GM19351 (cell line): Measurements from ENCODE around the gene MAPK11.

Experiments used
- ATAC-seq: cut with Tn5 transposase; IDR thresholded peaks from one replicate; pipeline ENCODE4 v1.9.1; 2021; ENCODE audit warnings: mild to moderate bottlenecking, moderate library complexity; ENCODE audit not compliant: unreplicated experiment

Gene MAPK11

GRCh38 chr22:50227579-50228215, 42.5 kb downstream of the MAPK11 start:
- ATAC-seq: no peak

- no peak for ATAC-seq
Measured at GRCh38 chr22:50226875-50227165, 43.4 kb downstream of the MAPK11 start.

- ATAC-seq: no peak
Measured at GRCh38 chr22:50226063-50226874, 43.9 kb downstream of the MAPK11 start.

- ATAC-seq: no peak
Measured at GRCh38 chr22:50225200-50225969, 44.8 kb downstream of the MAPK11 start.

GRCh38 chr22:50224071-50224470, 46.1 kb downstream of the MAPK11 start:
- no peak for ATAC-seq

- no peak for ATAC-seq
Measured at GRCh38 chr22:50222508-50222907, 47.7 kb downstream of the MAPK11 start.

- ATAC-seq: no peak
Measured at GRCh38 chr22:50221410-50222300, 48.5 kb downstream of the MAPK11 start.

- no peak for ATAC-seq
Measured at GRCh38 chr22:50220603-50221409, 49.4 kb downstream of the MAPK11 start.

- ATAC-seq: no peak
Measured at GRCh38 chr22:50219800-50220602, 50.2 kb downstream of the MAPK11 start.

GRCh38 chr22:50218996-50219727, 51.0 kb downstream of the MAPK11 start:
- ATAC-seq: no peak

- ATAC-seq: no peak
Measured at GRCh38 chr22:50218153-50218995, 51.8 kb downstream of the MAPK11 start.

GRCh38 chr22:50217543-50218152, 52.5 kb downstream of the MAPK11 start:
- ATAC-seq: no peak

- ATAC-seq: no peak
Measured at GRCh38 chr22:50216684-50217520, 53.3 kb downstream of the MAPK11 start.

GRCh38 chr22:50216055-50216683, 54.0 kb downstream of the MAPK11 start:
- ATAC-seq: no peak

- no peak for ATAC-seq
Measured at GRCh38 chr22:50215297-50216054, 54.7 kb downstream of the MAPK11 start.
